Right lobe of liver (tissue), 4 donors: ENCODE data around the gene CRB1.

Experiments
- POLR2A ChIP-seq: fragments of 450-650 bp; IDR thresholded peaks from one replicate; pipeline ENCODE4 v1.6.1; 2017; ENCODE audit warnings: antibody characterized with exemption, mild to moderate bottlenecking
- TF ChIP-seq, protein P1 (sequence below), 4 donors: fragments of 200-600 bp in 3 of 4; fragments of 450-650 bp in 1 of 4; IDR thresholded peaks; one replicate each; pipeline versions ENCODE4 v1.5.1 to v1.8.0; 2016 to 2022; ENCODE audit warnings: antibody characterized with exemption in 4 of 4, mild to moderate bottlenecking in 2 of 4
- donor health status: DM: no; HTN: no; CAD: no.
- donor health status: DM: no; HTN: no; CAD: no.
- donor health status: DM: no; HTN: yes; CAD: no.

DNA sequence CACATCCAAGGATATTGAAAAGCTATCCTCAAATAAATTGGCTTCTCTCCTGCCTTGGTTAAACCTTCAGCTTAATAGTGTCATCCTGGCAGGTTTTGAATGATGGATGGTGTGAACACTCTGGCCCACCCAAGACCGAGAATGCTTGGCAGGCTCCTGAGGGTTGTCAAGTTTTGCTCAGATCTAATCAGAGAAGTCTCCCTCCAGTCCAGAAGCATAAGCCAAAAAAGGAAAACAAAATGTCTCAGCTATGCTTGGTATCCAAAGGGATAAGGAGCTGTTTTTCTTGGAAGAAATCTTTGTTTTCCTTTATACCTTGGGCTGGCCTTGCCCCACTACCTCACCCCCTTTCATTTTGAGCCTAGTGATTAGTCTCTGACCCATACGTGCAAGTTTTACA lies 172.7 kb downstream of the CRB1 start:
- TF ChIP-seq, protein P1, sequence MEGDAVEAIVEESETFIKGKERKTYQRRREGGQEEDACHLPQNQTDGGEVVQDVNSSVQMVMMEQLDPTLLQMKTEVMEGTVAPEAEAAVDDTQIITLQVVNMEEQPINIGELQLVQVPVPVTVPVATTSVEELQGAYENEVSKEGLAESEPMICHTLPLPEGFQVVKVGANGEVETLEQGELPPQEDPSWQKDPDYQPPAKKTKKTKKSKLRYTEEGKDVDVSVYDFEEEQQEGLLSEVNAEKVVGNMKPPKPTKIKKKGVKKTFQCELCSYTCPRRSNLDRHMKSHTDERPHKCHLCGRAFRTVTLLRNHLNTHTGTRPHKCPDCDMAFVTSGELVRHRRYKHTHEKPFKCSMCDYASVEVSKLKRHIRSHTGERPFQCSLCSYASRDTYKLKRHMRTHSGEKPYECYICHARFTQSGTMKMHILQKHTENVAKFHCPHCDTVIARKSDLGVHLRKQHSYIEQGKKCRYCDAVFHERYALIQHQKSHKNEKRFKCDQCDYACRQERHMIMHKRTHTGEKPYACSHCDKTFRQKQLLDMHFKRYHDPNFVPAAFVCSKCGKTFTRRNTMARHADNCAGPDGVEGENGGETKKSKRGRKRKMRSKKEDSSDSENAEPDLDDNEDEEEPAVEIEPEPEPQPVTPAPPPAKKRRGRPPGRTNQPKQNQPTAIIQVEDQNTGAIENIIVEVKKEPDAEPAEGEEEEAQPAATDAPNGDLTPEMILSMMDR (IDR thresholded peaks at IDR 0.05) = no peak
- no peak for TF ChIP-seq POLR2A
